Stimulated activated CD4-positive, alpha-beta T cell treated with anti-CD3 and anti-CD28 coated beads, Interleukin-1b, Interleukin-23, amount 100 ng/mL, for 24 hours (primary cell): ENCODE results near the gene SPOP.
"Not testable (repeated sequence)": the region's sequence is repeated elsewhere in the genome, so short reads cannot be mapped to it uniquely, and the experiment has no call there.

Experiments used
- DNase-seq, 4 experiments: peaks; one replicate each; pipeline ENCODE4 v3.0.0-alpha.2; 2020; ENCODE audit warnings: low read depth in 4 of 4, low spot score in 1 of 4

The SPOP gene

GRCh38 chr17:49677933-49678847 lies at the start of gene SPOP:
Gene SPOP, minus strand, starts transcription at chr17:49678097. Its CDS starts 55,287 bp downstream, at chr17:49622810.
- peak; percentile 97 to 99 (median 98) for DNase-seq

- DNase-seq = no peak
Measured at GRCh38 chr17:49727380-49727779, 49.5 kb upstream of the SPOP start.

DNA sequence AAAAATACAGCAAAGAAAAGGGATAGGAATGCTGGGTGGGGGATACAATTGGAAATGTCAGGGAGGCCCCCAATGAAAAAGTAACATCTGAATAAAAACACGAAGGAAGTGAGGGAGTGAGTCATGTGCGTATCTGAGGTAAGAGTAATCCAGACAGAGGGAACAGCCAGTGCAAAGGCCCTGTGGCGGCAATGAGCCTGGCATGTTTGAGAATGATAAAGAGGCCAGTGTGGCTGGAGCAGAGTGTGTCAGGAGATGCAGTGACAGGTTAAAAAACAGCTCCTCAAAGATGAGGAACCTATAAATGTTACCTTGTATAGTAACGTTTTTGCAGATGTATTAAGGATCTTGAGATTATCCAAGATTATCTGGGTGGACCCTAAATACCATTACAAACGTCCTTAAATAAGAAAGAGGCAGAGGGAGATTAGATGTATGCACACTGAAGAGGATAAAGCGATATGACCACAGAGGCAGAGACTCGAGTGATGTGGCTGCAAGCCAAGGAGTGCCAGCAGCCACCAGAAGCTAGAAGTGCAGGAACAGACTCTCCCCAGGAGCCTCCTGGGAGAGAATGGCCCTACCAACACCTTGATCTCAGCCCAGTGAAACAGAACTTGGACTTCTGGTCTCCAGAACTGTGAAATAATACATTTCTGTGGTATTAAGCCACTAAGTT lies 47.7 kb upstream of the SPOP start:
- no peak for DNase-seq

- DNase-seq = not testable (repeated sequence)
Measured at GRCh38 chr17:49724552-49724951, 46.7 kb upstream of the SPOP start.

DNA sequence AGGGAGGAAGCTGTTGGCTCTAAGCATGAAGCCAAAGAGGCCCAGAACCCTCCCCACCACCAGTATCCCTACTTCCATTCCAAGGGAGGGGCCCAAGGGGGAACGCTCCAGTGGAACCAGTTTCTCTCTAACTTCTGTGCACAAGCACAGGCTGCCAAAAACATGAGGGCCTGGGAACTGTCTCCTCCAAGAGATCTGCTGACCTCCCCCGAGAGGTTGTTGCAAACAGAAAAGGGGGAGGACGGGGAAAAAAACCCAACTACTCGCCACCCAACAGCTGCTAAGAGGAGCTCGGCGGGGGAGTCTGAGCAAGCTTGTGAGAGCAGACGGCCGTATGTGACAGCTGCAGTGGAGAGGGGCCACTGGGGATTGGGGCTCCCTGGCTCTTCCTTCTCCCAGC lies 45.5 kb upstream of the SPOP start:
- no peak for DNase-seq

GRCh38 chr17:49722066-49722465 lies 44.2 kb upstream of the SPOP start:
- no peak for DNase-seq

DNA sequence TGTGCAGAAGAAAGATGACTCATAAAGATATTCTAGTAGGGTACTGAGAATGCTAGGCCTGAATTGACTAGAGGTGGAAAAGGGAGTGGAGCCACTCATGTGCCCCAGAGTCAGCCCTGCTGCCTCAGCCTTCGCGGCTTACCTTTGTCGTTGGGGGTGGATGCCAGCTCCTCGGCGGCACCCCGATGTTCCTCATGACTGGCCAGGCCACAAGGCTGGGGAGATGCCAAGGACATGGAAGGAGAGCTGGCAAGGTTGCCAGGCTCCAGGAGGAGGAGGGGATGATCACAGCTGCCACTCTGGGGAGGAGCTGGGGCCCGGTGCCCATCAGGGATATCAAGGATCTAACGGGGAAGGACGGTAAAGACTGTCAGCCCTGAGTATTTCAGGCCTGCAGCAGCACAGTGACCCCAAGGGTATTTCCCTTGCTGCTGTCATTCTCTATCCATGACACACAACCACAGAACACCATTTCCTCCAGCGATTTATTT lies 39.5 kb upstream of the SPOP start:
- DNase-seq = no peak

- no peak for DNase-seq
Measured at GRCh38 chr17:49716668-49717364, 38.9 kb upstream of the SPOP start.

DNA sequence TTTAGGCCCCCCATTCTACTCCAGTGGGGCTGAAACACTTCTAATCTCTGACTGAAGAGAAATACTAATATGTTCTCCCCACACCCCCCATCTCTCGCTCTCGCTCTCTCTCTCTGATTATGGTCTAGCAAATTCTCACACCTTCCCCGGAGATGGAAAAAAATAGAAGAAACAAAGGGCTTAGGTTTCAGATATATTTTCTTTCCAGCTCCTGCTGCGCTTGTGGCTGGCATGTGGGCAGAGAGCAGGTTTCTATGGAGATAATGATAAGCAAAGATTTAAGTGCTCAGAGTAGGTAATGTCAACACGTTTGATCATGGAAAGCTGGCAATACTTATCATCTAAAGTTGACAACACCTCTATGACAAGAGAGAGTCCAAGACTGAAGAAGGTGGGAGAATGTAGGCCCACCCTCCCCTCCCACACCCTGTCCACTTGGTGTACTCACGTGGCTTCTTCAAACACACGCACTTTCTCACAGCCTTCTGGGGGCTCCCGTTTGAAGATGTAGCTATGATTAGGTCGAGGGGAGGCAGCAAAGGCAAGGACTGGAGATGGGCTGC lies 37.9 kb upstream of the SPOP start:
- DNase-seq = no peak

DNA sequence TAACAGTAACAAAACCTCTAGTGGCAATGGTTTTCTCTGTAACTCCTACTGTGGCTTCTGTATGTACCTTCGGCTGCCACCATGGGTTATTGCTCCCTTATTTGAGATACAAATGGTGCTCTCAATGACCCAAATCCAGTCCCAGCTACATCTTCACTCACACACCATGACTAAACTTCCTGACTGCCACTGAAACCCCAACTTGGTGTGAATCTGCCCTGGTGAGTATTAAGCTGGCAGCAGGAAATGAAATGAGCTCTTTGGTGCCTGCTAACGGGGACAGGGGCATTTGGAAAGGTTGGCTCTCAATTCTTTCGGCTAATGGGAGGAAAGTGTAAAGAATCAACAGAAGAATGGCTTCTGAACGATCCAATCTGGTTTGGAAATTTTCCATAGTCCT lies 37.3 kb upstream of the SPOP start:
- no peak for DNase-seq

DNA sequence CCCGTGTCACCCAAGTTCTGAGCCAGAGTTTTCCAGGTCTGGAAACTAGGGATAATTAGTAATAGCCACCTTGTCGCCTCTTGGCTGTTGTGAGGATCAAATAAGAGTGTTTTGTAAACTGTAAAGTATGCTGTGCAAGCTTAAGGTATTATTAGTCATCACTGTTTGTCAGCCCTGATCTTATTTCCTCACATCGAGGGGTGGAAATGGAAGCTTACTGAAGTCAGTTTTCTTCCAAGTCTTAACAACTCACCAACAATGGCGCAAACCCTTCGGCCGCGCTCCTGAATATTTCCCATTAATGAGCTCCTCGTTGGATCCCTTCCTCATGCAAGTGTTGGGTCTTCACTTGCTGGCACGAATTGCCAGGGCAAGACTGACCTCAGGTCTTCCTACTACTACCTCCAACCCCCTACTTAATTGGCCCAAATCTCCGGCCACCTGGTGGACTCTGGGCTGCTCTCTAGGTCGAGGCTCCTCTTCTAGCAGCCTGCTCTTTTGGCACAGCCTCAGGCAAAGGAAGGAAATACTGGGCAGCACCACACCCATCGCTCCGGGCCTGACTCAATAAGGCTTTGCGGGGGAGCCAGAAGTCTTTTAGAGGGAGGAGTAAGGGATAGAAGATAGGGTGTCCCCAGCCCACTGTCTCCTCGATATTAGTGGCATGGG lies 30.8 kb upstream of the SPOP start:
- no peak for DNase-seq

GRCh38 chr17:49707608-49708514 lies 30.0 kb upstream of the SPOP start, which contains the start of gene SLC35B1:
Gene SLC35B1, minus strand, starts transcription at chr17:49707964. Its CDS starts 131 bp downstream, at chr17:49707833.
- DNase-seq = peak; percentile 94 to 99 (median 97)

DNA sequence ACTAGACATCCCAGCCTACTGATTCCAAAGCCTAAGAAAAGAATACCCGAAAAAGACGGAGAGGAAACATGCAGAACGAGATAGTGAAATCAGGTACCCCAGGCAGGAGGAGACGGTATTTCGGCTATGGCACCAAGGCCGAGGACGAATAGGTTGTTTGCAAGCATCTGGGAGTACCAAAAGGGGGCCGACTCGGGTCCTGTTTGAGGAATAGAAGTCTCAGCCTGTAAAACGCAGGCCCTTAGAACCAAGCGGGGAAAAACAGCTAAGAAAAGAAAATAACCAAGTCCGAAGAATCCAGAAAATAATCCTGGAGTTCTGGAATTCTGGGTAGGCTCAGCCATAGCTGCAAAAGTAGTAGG lies 29.3 kb upstream of the SPOP start:
- no peak for DNase-seq

DNA sequence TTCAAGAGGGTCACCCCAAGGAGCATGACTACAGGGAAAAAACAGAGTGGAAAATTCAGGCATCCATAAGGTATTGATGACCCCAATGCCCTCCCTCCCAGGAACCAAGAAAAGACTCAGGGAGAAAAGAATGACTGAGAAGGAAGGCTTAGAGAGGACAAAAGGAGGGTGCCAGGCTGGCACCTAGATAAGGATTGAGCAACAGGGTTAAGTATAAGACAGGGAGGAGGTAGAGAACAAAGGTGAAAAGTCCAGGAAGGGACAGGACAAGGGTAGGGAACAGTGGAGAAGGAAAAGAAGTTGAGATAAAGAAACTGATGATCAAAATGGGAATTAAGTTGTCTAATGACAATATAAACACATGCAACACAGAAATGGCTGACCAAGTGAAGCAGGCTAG lies 27.4 kb upstream of the SPOP start:
- DNase-seq = no peak

DNA sequence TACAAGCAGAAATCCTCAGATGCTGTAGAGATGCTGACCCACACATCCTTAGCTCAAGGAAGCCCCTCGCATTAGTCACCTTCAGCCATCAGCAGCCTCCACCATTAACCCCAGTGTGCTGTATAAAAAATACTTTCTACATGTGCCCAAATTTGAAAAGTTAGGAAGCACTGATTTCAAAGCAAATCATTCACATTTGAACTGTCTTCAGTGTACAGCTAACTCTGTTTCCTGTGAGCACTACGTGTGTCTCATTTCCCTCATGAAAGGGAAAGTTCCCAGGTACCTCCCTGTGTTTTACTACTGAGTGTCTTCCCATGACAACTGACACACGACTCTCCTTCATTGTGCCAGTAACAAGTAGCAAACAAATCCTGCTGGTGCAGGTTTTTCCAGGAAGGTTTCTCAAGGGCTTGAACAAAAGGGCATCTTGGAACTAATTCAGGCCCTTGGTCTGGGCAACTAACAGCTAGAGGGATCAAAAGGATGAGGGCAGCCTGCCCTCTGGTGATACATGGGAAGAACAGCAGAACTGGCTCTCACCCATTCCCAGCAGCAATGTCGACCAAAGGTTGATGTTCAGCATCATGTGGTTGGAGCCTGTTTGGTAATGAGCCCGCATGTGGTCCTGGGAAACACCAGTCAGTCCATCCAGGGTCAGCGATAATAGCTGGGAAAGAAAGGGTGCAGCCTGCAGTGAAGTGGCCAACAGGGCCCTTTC lies 25.8 kb upstream of the SPOP start:
- DNase-seq = no peak

GRCh38 chr17:49700960-49701359 lies 23.1 kb upstream of the SPOP start:
- DNase-seq = no peak

- DNase-seq = no peak
Measured at GRCh38 chr17:49699966-49700575, 22.2 kb upstream of the SPOP start.

DNA sequence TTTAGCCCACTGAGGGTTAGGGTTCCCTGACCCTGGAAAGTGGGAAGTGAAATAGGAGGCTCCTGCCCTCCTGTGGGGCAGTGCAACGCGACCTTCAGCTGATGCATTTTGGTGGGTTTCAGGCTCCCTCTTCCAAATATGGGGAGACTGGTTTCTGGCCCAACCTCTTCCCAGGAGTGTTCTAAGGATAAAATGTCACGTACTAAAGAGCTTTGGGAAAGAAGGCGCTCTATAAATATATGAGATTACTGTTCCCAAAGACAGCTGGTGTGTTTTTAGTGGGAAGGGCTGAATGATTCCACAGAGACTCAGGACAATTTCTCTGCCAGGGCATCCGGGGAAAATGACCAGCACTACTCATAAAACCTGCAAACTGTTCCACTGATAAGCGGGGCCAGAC lies 20.1 kb upstream of the SPOP start:
- no peak for DNase-seq
